Activated naive CD4-positive, alpha-beta T cell treated with anti-CD3 and anti-CD28 coated beads, Interleukin-2, amount 50 U/mL, for 72 hours (primary cell): Measurements from ENCODE around the gene KCNJ14. TPM values are rescaled to one million over a fixed set of nuclear protein-coding genes. Genes with fewer than 3 reads are reported as not detected.

ENCODE experiments used
- ATAC-seq, 2 donors: fragments of 150-1000 bp; cut with Tn5 transposase; 2 replicates each; pipeline ENCODE4 v1.10.0; 2021; ENCODE audit warnings: mild to moderate bottlenecking in 2 of 2, moderate library complexity in 2 of 2
- DNase-seq, 2 donors: peaks; one replicate each; pipeline ENCODE4 v3.0.0; 2021 to 2022; ENCODE audit warnings: low spot score in 2 of 2
- H3K27ac Mint-ChIP-seq, 2 donors: one replicate each; pipeline ENCODE4 v1.8.0; 2022; ENCODE audit warnings: mild to moderate bottlenecking in 2 of 2, mixed read lengths in 2 of 2
- H3K36me3 Mint-ChIP-seq, 2 donors: one replicate each; pipeline ENCODE4 v1.8.0; 2022; ENCODE audit warnings: mixed read lengths in 2 of 2
- H3K9me3 Mint-ChIP-seq, 2 donors: one replicate each; pipeline ENCODE4 v1.8.0; 2022; ENCODE audit warnings: mixed read lengths in 2 of 2
- total RNA-seq, 2 donors: library from RNA; stranded (reverse); gene quantifications; one replicate each; pipeline ENCODE4 v1.2.3, GENCODE V29; 2022

The KCNJ14 gene
- 1 to 10 TPM; 2.1 to 2.3 TPM for total RNA-seq

- Mint-ChIP-seq H3K27ac (peak within 1 kb of the TSS; percentile 60 to 73), H3K36me3 (no peaks in the 10 kb centered on the region), H3K9me3 (no peaks in the 10 kb centered on the region)
- DNase-seq, result no peak
- ATAC-seq, result peak in 1 of 2 donors; percentile 9
Measured at GRCh38 chr19:48455171-48455907, at the start of gene KCNJ14. Gene KCNJ14, plus strand, starts transcription at chr19:48455574. Its CDS starts 6,151 bp downstream, at chr19:48461725.

GRCh38 chr19:48405850-48406249, 49.5 kb upstream of the KCNJ14 start:
- no peak overlapping the region for H3K27ac Mint-ChIP-seq
- H3K36me3 Mint-ChIP-seq, result no peaks in the 10 kb centered on the region
- DNase-seq (no peak), ATAC-seq (no peak)
- H3K9me3 Mint-ChIP-seq, result no peaks in the 10 kb centered on the region

- no peaks in the 10 kb centered on the region for H3K36me3 Mint-ChIP-seq
- DNase-seq (no peak), ATAC-seq (no peak)
- H3K9me3 Mint-ChIP-seq, result no peaks in the 10 kb centered on the region
- no peak overlapping the region for H3K27ac Mint-ChIP-seq
Measured at GRCh38 chr19:48413879-48414587, 41.3 kb upstream of the KCNJ14 start.

GRCh38 chr19:48415395-48415794, 40.0 kb upstream of the KCNJ14 start:
- Mint-ChIP-seq H3K36me3 (no peaks in the 10 kb centered on the region), H3K27ac (no peak overlapping the region), H3K9me3 (no peaks in the 10 kb centered on the region)
- DNase-seq (peak in 1 of 2 donors; percentile 73), ATAC-seq (peak; percentile 6 to 72)

GRCh38 chr19:48415806-48416221, 39.6 kb upstream of the KCNJ14 start:
- DNase-seq, result no peak
- no peaks in the 10 kb centered on the region for H3K36me3 Mint-ChIP-seq
- H3K27ac Mint-ChIP-seq, result no peak overlapping the region
- ATAC-seq, result no peak
- no peaks in the 10 kb centered on the region for H3K9me3 Mint-ChIP-seq

- Mint-ChIP-seq H3K9me3 (no peaks in the 10 kb centered on the region), H3K36me3 (no peaks in the 10 kb centered on the region), H3K27ac (no peak overlapping the region)
- ATAC-seq, result no peak
- no peak for DNase-seq
Measured at GRCh38 chr19:48417421-48417820, 38.0 kb upstream of the KCNJ14 start.

- Mint-ChIP-seq H3K9me3 (no peaks in the 10 kb centered on the region), H3K27ac (peak overlapping the region; percentile 70 to 85), H3K36me3 (no peaks in the 10 kb centered on the region)
- DNase-seq (peak in 1 of 2 donors; percentile 59), ATAC-seq (peak; percentile 25 to 70)
Measured at GRCh38 chr19:48418317-48419064, 36.9 kb upstream of the KCNJ14 start.

- ATAC-seq (peak; percentile 85 to 88), DNase-seq (peak; percentile 71 to 87)
- H3K27ac Mint-ChIP-seq, result peak overlapping the region; percentile 70 to 85
- no peaks in the 10 kb centered on the region for H3K36me3 Mint-ChIP-seq
- H3K9me3 Mint-ChIP-seq, result no peaks in the 10 kb centered on the region
Measured at GRCh38 chr19:48419158-48419920, 36.0 kb upstream of the KCNJ14 start.

GRCh38 chr19:48421548-48421947, 33.8 kb upstream of the KCNJ14 start:
- Mint-ChIP-seq H3K9me3 (no peaks in the 10 kb centered on the region), H3K36me3 (no peaks in the 10 kb centered on the region), H3K27ac (no peak overlapping the region)
- ATAC-seq (no peak), DNase-seq (no peak)

- H3K9me3 Mint-ChIP-seq, result no peaks in the 10 kb centered on the region
- H3K27ac Mint-ChIP-seq, result no peak overlapping the region
- DNase-seq, result no peak
- no peaks in the 10 kb centered on the region for H3K36me3 Mint-ChIP-seq
- peak in 1 of 2 donors; percentile 52 for ATAC-seq
Measured at GRCh38 chr19:48424694-48425219, 30.6 kb upstream of the KCNJ14 start.

- no peak overlapping the region for H3K27ac Mint-ChIP-seq
- no peak for DNase-seq
- no peaks in the 10 kb centered on the region for H3K9me3 Mint-ChIP-seq
- no peak for ATAC-seq
- H3K36me3 Mint-ChIP-seq, result no peaks in the 10 kb centered on the region
Measured at GRCh38 chr19:48428670-48429069, 26.7 kb upstream of the KCNJ14 start.

GRCh38 chr19:48433337-48433736, 22.0 kb upstream of the KCNJ14 start:
- H3K9me3 Mint-ChIP-seq, result no peaks in the 10 kb centered on the region
- no peaks in the 10 kb centered on the region for H3K36me3 Mint-ChIP-seq
- H3K27ac Mint-ChIP-seq, result no peak overlapping the region
- ATAC-seq, result no peak
- DNase-seq, result no peak

GRCh38 chr19:48436586-48436985, 18.8 kb upstream of the KCNJ14 start:
- Mint-ChIP-seq H3K36me3 (peaks cover 0 to 1% of the 10 kb centered on the region in 2 donors), H3K27ac (no peak overlapping the region), H3K9me3 (no peaks in the 10 kb centered on the region)
- no peak for DNase-seq
- no peak for ATAC-seq

GRCh38 chr19:48441360-48442050, 13.9 kb upstream of the KCNJ14 start:
- Mint-ChIP-seq H3K9me3 (no peaks in the 10 kb centered on the region), H3K36me3 (peaks cover 10 to 16% of the 10 kb centered on the region in 2 donors), H3K27ac (no peak overlapping the region)
- ATAC-seq, result no peak
- no peak for DNase-seq

GRCh38 chr19:48442116-48443035, 13.0 kb upstream of the KCNJ14 start:
- Mint-ChIP-seq H3K36me3 (peaks cover 11 to 16% of the 10 kb centered on the region in 2 donors), H3K27ac (no peak overlapping the region), H3K9me3 (no peaks in the 10 kb centered on the region)
- ATAC-seq (no peak), DNase-seq (no peak)
